Gastrocnemius medialis (tissue), 4 donors: ENCODE measurements around the gene ZNF587B. TPM values are rescaled to one million over a fixed set of nuclear protein-coding genes. Genes with fewer than 3 reads are reported as not detected.
A peak's percentile ranks its signal among the peaks of the same experiment; 100 is the strongest.

Experiments
- ATAC-seq, 2 donors: fragments of 150-250 bp; one replicate each; pipeline ENCODE4 v1.9.1; 2016
- DNase-seq, 2 donors: peaks; one replicate each; pipeline ENCODE4 v3.0.0-alpha.2; 2019
- H3K27ac ChIP-seq, 4 donors: fragments of 200-600 bp; sonication (generic); 1 replicate in 1 of 4; 2 replicates in 3 of 4; pipeline ENCODE4 v1.5.1; 2016 to 2018; ENCODE audit warnings: mild to moderate bottlenecking in 2 of 4, moderate library complexity in 1 of 4
- H3K27me3 ChIP-seq, 3 donors: fragments of 200-600 bp; sonication (generic) in 2 of 3; 1 replicate in 1 of 3; 2 replicates in 2 of 3; pipeline versions ENCODE4 v1.5.1 to v1.6.0; 2016 to 2019; ENCODE audit warnings: mild to moderate bottlenecking in 1 of 3, moderate library complexity in 1 of 3
- H3K36me3 ChIP-seq, 2 donors: fragments of 200-600 bp; sonication (generic) in 1 of 2; one replicate each; pipeline ENCODE4 v1.5.1; 2017 to 2018
- H3K4me1 ChIP-seq, 2 donors: fragments of 200-600 bp; sonication (generic) in 1 of 2; one replicate each; pipeline ENCODE4 v1.5.1; 2016 to 2017; ENCODE audit warnings: mild to moderate bottlenecking in 2 of 2
- H3K4me3 ChIP-seq, 4 donors: fragments of 200-600 bp; sonication (generic) in 3 of 4; 1 replicate in 1 of 4; 2 replicates in 3 of 4; pipeline ENCODE4 v1.5.1; 2016 to 2019; ENCODE audit warnings: mild to moderate bottlenecking in 2 of 4
- H3K9me3 ChIP-seq, 3 donors: fragments of 200-600 bp; sonication (generic) in 2 of 3; 1 replicate in 1 of 3; 2 replicates in 2 of 3; pipeline ENCODE4 v1.5.1; 2016 to 2019
- CTCF ChIP-seq, 5 experiments: fragments of 450-650 bp in 3 of 5; fragments of 200-600 bp in 2 of 5; sonication (generic) in 2 of 5; IDR thresholded peaks in 4 of 5; conservative IDR thresholded peaks in 1 of 5; 1 replicate in 4 of 5; 2 replicates in 1 of 5; pipeline ENCODE4 v1.5.1; 2016 to 2019; ENCODE audit warnings: antibody characterized with exemption in 5 of 5, mild to moderate bottlenecking in 3 of 5, moderate library complexity in 3 of 5
- POLR2A ChIP-seq, 2 donors: fragments of 450-650 bp; IDR thresholded peaks; one replicate each; pipeline ENCODE4 v1.6.1; 2017; ENCODE audit warnings: antibody characterized with exemption in 2 of 2, mild to moderate bottlenecking in 2 of 2, moderate library complexity in 2 of 2
- in situ Hi-C, 4 donors: fragments of 200-750 bp; cut with MboI; loops; one replicate each; pipeline versions ENCODE4 v1.15.0 to v1.8.0; 2017; ENCODE audit warnings: low sequenced_read_pairs in 4 of 4
- intact Hi-C: fragments of 100-400 bp; cut with DNase I; formaldehyde crosslinking; loops from one replicate; pipeline ENCODE4 v1.15.1; 2023; ENCODE audit warnings: low total_unique reads
- total RNA-seq, 4 donors: library from RNA; depleted of rRNA; stranded (reverse); fragments of >200 nt; gene quantifications; one replicate each; pipeline versions ENCODE4 v1.1.0 to v1.2.3, GENCODE V29; 2016

The ZNF587B gene
- total RNA-seq, 4 donors from 2014 or later, result 2.1 to 9.6 (median 6.3) TPM

GRCh38 chr19:57813919-57814504 is 16.1 kb upstream of the ZNF587B start:
- intact Hi-C loops (loop anchor here (1.0 to 5.0 kb wide), 2 partner anchors 10 to 67 kb away; partner anchors contain the start of gene ZNF776), in situ Hi-C loops (no loop called here)
- H3K9me3 ChIP-seq, result no peaks in the 10 kb centered on the region
- no peak for TF ChIP-seq CTCF (IDR thresholded peaks at IDR 0.05 in 4 of 5, conservative IDR thresholded peaks at IDR 0.05 in 1 of 5)
- peak overlapping the region; percentile 75 to 90 (median 84) for H3K27ac ChIP-seq
- H3K4me1 ChIP-seq, result peaks cover 20% of the 10 kb centered on the region in 2 donors
- DNase-seq (no peak), ATAC-seq (peak in 1 of 2 donors; percentile 29)
- peak overlapping the region; percentile 66 to 89 (median 75) for H3K4me3 ChIP-seq
- H3K36me3 ChIP-seq, result peaks cover 0 to 13% of the 10 kb centered on the region in 2 donors
- no peaks in the 10 kb centered on the region for H3K27me3 ChIP-seq

- H3K4me1 ChIP-seq, result peaks cover 20 to 24% of the 10 kb centered on the region in 2 donors
- peaks cover 0 to 7% of the 10 kb centered on the region in 2 donors for H3K36me3 ChIP-seq
- H3K9me3 ChIP-seq, result no peaks in the 10 kb centered on the region
- intact Hi-C loops (loop anchor here (1.0 to 5.0 kb wide), 3 partner anchors 10 to 67 kb away; partner anchors contain the start of genes ZNF586 and ZNF776), in situ Hi-C loops (no loop called here)
- peak within 1 kb of the TSS; percentile 75 to 90 (median 84) for H3K27ac ChIP-seq
- DNase-seq (peak; percentile 78 to 87), ATAC-seq (peak; percentile 96 to 97)
- H3K27me3 ChIP-seq, result no peaks in the 10 kb centered on the region
- H3K4me3 ChIP-seq, result peak within 1 kb of the TSS; percentile 66 to 89 (median 75)
- TF ChIP-seq POLR2A (IDR thresholded peaks at IDR 0.05) (peak; percentile 70 to 80), CTCF (IDR thresholded peaks at IDR 0.05 in 4 of 5, conservative IDR thresholded peaks at IDR 0.05 in 1 of 5) (no peak)
Observed at GRCh38 chr19:57814505-57815246, 15.4 kb upstream of the ZNF587B start, which contains the start of gene ZNF552. Gene ZNF552, minus strand, starts transcription at chr19:57814913. Its CDS starts 170 bp downstream, at chr19:57814743.

DNA sequence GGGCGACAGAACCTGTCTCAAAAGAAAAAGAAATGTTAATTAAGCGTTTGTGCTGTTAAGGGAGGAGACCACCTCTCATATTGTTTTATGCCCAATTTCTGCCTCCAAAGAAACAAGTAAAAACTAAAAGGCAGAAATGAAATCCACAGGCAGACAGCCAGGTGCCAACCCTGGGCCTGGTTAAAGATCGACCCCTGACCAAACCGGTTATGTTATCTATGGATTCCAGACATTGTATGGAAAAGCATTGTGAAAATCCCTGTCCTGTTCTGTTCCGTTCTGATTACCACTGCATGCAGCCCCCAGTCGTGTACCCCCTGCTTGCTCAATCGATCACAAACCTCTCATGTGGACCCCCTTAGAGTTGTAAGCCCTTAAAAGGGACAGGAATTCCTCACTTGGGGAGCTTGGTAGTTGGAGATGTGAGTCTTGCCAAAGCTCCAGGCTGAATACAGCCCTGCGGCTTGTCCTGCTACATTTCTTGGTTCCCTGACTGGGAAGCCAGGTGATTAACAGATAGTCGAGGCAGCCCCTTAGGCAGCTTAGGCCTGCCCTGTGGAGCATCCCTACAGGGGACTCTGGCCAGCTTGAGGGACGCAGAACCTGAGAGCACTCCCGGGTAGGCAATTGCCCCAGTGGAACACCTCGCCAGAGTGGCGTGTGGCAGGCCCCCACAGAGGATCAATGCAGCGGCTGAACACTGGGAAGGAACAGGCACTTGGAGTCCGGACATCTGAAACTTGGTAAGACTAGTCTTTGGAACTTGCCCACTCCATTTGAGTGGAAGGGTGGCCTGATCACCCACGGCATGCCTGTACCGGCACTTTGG is 14.6 kb upstream of the ZNF587B start:
- TF ChIP-seq POLR2A (IDR thresholded peaks at IDR 0.05), result no peak
- no peak for TF ChIP-seq CTCF (IDR thresholded peaks at IDR 0.05 in 4 of 5, conservative IDR thresholded peaks at IDR 0.05 in 1 of 5)
- no peaks in the 10 kb centered on the region for H3K27me3 ChIP-seq
- intact Hi-C loops, result loop anchor here (1.0 kb wide), 1 partner anchor 46 kb away; the partner anchor contains the start of gene ZNF586
- H3K36me3 ChIP-seq, result peaks cover 0 to 1% of the 10 kb centered on the region in 2 donors
- no peak for DNase-seq
- in situ Hi-C loops, result no loop called here
- peaks cover 23 to 30% of the 10 kb centered on the region in 2 donors for H3K4me1 ChIP-seq
- no peaks in the 10 kb centered on the region for H3K9me3 ChIP-seq
- H3K4me3 ChIP-seq, result peak overlapping the region; percentile 66 to 89 (median 75)
- H3K27ac ChIP-seq, result peak overlapping the region; percentile 75 to 90 (median 84)
- no peak for ATAC-seq

DNA sequence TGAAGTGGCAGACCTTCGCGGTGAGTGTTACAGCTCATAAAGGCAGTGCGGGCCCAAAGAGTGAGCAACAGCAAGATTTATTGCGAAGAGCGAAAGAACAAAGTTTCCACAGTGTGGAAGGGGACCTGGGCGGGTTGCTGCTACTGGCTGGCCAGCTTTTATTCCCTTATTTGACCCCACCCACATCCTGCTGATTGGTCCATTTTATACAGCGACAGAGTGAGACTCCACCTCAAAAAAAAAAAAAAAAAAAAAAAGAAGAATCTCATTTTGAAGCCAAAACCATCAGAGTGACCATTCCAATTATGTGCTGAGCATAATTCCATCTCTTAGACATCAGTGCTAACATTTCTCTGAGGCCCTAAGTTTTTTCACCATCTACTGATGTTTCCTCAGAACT is 13.4 kb upstream of the ZNF587B start:
- in situ Hi-C loops (no loop called here), intact Hi-C loops (no loop called here)
- Histone ChIP-seq H3K27ac (no peak overlapping the region), H3K27me3 (no peaks in the 10 kb centered on the region), H3K9me3 (no peaks in the 10 kb centered on the region), H3K4me1 (peaks cover 28 to 34% of the 10 kb centered on the region in 2 donors), H3K36me3 (no peaks in the 10 kb centered on the region), H3K4me3 (no peak overlapping the region)
- ATAC-seq, result no peak
- TF ChIP-seq POLR2A (IDR thresholded peaks at IDR 0.05), result no peak
- TF ChIP-seq CTCF (IDR thresholded peaks at IDR 0.05 in 4 of 5, conservative IDR thresholded peaks at IDR 0.05 in 1 of 5), result no peak
- DNase-seq, result no peak
